Duodenal mucosa (tissue), 2 donors: ENCODE results near the gene THY1.

ENCODE experiments used
- H3K27ac ChIP-seq: one replicate; pipeline ENCODE4 v1.7.0; 2013; ENCODE audit warnings: low read depth, low read length
- H3K27me3 ChIP-seq, 2 donors: one replicate each; pipeline ENCODE4 v1.7.0; 2013; ENCODE audit warnings: low read length in 2 of 2, control low read depth in 1 of 2; ENCODE audit not compliant: insufficient read depth in 2 of 2, control insufficient read depth in 1 of 2
- H3K36me3 ChIP-seq, 2 donors: one replicate each; pipeline ENCODE4 v1.7.0; 2013; ENCODE audit warnings: low read length in 2 of 2, control low read depth in 1 of 2; ENCODE audit not compliant: insufficient read depth in 2 of 2, control insufficient read depth in 1 of 2
- H3K4me1 ChIP-seq, 2 donors: one replicate each; pipeline ENCODE4 v1.7.0; 2013; ENCODE audit warnings: low read length in 2 of 2, control low read depth in 1 of 2; ENCODE audit not compliant: insufficient read depth in 2 of 2, control insufficient read depth in 1 of 2
- H3K4me3 ChIP-seq, 2 donors: one replicate each; pipeline ENCODE4 v1.7.0; 2013; ENCODE audit warnings: low read length in 2 of 2, low read depth in 1 of 2
- H3K9ac ChIP-seq, 2 donors: one replicate each; pipeline ENCODE4 v1.7.0; 2013; ENCODE audit warnings: low read length in 2 of 2, low read depth in 1 of 2
- H3K9me3 ChIP-seq, 2 donors: one replicate each; pipeline ENCODE4 v1.7.0; 2013; ENCODE audit warnings: low read length in 2 of 2, control low read depth in 1 of 2; ENCODE audit not compliant: control insufficient read depth in 1 of 2

THY1 gene

GRCh38 chr11:119377112-119377901 is 45.7 kb downstream of the THY1 start:
- H3K4me3 ChIP-seq: no peak overlapping the region
- peaks cover 18% of the 10 kb centered on the region in 2 donors for H3K4me1 ChIP-seq
- no peak overlapping the region for H3K27ac ChIP-seq

GRCh38 chr11:119376197-119376847 is 46.6 kb downstream of the THY1 start:
- H3K4me3 ChIP-seq: no peak overlapping the region
- peaks cover 16 to 19% of the 10 kb centered on the region in 2 donors for H3K4me1 ChIP-seq
- peak overlapping the region; percentile 42 for H3K27ac ChIP-seq
- no peaks in the 10 kb centered on the region for H3K9me3 ChIP-seq
- no peaks in the 10 kb centered on the region for H3K36me3 ChIP-seq
- peaks cover 0 to 6% of the 10 kb centered on the region in 2 donors for H3K27me3 ChIP-seq
- H3K9ac ChIP-seq: no peak overlapping the region

More at GRCh38 chr11:119377112-119377901, 45.7 kb downstream of the THY1 start:
- Histone ChIP-seq H3K9me3 (no peaks in the 10 kb centered on the region), H3K36me3 (no peaks in the 10 kb centered on the region), H3K27me3 (peaks cover 0 to 6% of the 10 kb centered on the region in 2 donors), H3K9ac (no peak overlapping the region)

- Histone ChIP-seq H3K9me3 (no peaks in the 10 kb centered on the region), H3K9ac (no peak overlapping the region), H3K4me3 (no peak overlapping the region), H3K36me3 (no peaks in the 10 kb centered on the region), H3K27me3 (peaks cover 0 to 1% of the 10 kb centered on the region in 2 donors), H3K4me1 (peaks cover 16 to 19% of the 10 kb centered on the region in 2 donors), H3K27ac (peak overlapping the region; percentile 44)
These were observed 47.4 kb downstream of the THY1 start for GRCh38 chr11:119375337-119376196.

GRCh38 chr11:119374632-119375336 is 48.2 kb downstream of the THY1 start:
- Histone ChIP-seq H3K36me3 (no peaks in the 10 kb centered on the region), H3K27me3 (no peaks in the 10 kb centered on the region), H3K27ac (peak overlapping the region; percentile 44), H3K9me3 (no peaks in the 10 kb centered on the region), H3K4me1 (peaks cover 24 to 25% of the 10 kb centered on the region in 2 donors), H3K4me3 (no peak overlapping the region), H3K9ac (no peak overlapping the region)

- no peak overlapping the region for H3K27ac ChIP-seq
These were observed 48.9 kb downstream of the THY1 start for GRCh38 chr11:119373921-119374631.

GRCh38 chr11:119373059-119373920 is 49.7 kb downstream of the THY1 start:
- H3K27ac ChIP-seq: no peak overlapping the region
- H3K9me3 ChIP-seq: no peaks in the 10 kb centered on the region
- peaks cover 38 to 39% of the 10 kb centered on the region in 2 donors for H3K4me1 ChIP-seq
- no peaks in the 10 kb centered on the region for H3K36me3 ChIP-seq
- no peak overlapping the region for H3K9ac ChIP-seq
- H3K4me3 ChIP-seq: no peak overlapping the region
- no peaks in the 10 kb centered on the region for H3K27me3 ChIP-seq

More at GRCh38 chr11:119373921-119374631, 48.9 kb downstream of the THY1 start:
- no peaks in the 10 kb centered on the region for H3K9me3 ChIP-seq
- H3K27me3 ChIP-seq: no peaks in the 10 kb centered on the region
- H3K9ac ChIP-seq: no peak overlapping the region
- no peak overlapping the region for H3K4me3 ChIP-seq
- H3K4me1 ChIP-seq: peaks cover 31 to 33% of the 10 kb centered on the region in 2 donors
- H3K36me3 ChIP-seq: no peaks in the 10 kb centered on the region

GRCh38 chr11:119372260-119373058 is 50.5 kb downstream of the THY1 start:
- Histone ChIP-seq H3K9me3 (no peaks in the 10 kb centered on the region), H3K4me3 (no peak overlapping the region), H3K27ac (no peak overlapping the region), H3K36me3 (no peaks in the 10 kb centered on the region), H3K27me3 (no peaks in the 10 kb centered on the region), H3K4me1 (peaks cover 46 to 47% of the 10 kb centered on the region in 2 donors), H3K9ac (no peak overlapping the region)

GRCh38 chr11:119371778-119372182 is 51.2 kb downstream of the THY1 start:
- H3K9ac ChIP-seq: peak overlapping the region in 1 of 2 donors; percentile 57
- no peaks in the 10 kb centered on the region for H3K36me3 ChIP-seq
- H3K4me1 ChIP-seq: peaks cover 53 to 54% of the 10 kb centered on the region in 2 donors
- no peaks in the 10 kb centered on the region for H3K9me3 ChIP-seq
- no peaks in the 10 kb centered on the region for H3K27me3 ChIP-seq
- no peak overlapping the region for H3K4me3 ChIP-seq
- no peak overlapping the region for H3K27ac ChIP-seq
